HG03060 (cell line): ENCODE results near the gene AP5Z1.
A peak's percentile ranks its signal among the peaks of the same experiment; 100 is the strongest.

Experiments used
- ATAC-seq: cut with Tn5 transposase; IDR thresholded peaks from one replicate; pipeline ENCODE4 v1.9.1; 2021; ENCODE audit warnings: low read depth, moderate number of reproducible peaks; ENCODE audit not compliant: unreplicated experiment

Gene AP5Z1

GRCh38 chr7:4745971-4746919 lies 29.2 kb upstream of the AP5Z1 start:
- no peak for ATAC-seq

DNA sequence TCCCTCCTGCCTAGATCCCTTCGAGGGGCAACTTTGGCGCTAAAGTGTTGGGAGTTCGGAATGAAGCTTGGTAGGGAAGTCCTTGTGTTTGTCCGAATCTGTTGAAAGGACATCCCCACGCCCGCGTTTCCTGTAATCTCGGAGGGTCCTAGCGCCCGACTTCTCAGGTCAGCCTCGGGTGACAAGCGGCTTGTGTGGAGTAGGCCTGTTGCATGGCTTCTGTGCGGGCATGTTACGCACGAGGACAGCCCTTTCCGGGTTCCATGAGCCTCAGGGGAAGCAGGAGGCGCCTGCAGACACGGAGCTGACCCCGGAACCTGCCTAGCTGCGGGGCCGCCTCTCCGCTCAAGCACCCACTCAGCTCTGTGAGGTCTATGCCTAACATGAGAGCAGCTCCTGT lies 28.4 kb upstream of the AP5Z1 start:
- ATAC-seq, result no peak

DNA sequence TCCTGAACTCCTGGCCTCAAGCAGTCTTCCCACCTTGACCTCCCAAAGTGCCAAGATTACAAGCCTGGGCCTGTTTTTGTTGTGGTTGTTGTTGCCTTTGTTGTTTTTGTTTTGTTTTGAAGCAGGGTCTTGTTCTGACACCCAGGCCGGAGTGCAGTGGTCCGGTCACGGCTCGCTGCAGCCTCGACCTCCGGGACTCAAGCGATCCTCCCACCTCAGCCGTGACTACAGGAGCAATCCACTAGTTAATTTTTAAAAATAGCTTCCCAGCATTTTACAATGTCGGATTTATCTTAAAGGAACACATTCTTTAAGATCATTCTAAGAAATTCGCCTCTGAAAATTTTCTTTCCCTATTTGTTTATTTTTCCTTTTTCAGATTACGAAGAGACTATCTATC lies 27.7 kb upstream of the AP5Z1 start:
- no peak for ATAC-seq

- no peak for ATAC-seq
Observed at GRCh38 chr7:4748231-4748681, 27.2 kb upstream of the AP5Z1 start.

DNA sequence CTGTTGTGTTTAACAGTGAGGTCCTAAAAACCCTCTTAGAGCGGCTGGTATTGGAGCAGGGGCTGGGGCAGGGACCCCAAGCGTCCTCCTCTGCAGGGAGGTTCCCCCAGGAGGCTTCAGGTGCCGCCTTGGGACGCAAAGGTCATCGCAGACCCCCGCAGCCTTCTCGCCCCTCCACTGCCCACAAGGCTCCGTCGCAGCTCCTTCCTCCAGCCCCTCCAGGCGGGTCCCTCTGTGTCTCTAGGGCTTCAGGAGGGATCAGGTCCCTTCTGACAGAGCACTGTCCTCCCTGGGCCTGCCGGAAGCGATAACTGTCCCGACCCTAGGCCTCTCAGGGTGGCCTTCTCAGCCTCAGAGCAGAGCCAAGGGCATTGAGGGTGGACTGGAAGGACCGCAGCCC lies 26.1 kb upstream of the AP5Z1 start:
- ATAC-seq, result no peak

DNA sequence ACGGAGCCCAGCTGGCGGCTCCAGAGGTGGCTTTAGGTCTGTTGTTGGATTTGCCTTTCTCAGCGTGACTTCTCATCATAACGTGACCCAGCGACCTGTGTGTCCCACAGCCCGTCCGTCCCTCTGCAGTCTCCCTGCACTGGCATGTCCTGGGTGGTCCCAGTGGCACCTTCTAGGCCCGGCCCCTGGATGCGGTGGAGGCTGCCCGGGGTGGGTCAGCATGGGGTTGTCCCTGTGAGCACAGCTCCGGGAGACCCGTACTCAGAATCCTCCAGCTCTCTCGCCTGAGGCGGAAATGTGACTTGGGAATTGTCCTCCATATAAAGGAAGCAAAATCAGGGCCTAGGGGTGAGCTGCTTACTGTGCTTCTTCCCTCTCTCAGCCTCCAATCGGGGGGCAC lies 25.6 kb upstream of the AP5Z1 start:
- ATAC-seq, result no peak

- no peak for ATAC-seq
Observed at GRCh38 chr7:4751398-4751947, 23.9 kb upstream of the AP5Z1 start.

DNA sequence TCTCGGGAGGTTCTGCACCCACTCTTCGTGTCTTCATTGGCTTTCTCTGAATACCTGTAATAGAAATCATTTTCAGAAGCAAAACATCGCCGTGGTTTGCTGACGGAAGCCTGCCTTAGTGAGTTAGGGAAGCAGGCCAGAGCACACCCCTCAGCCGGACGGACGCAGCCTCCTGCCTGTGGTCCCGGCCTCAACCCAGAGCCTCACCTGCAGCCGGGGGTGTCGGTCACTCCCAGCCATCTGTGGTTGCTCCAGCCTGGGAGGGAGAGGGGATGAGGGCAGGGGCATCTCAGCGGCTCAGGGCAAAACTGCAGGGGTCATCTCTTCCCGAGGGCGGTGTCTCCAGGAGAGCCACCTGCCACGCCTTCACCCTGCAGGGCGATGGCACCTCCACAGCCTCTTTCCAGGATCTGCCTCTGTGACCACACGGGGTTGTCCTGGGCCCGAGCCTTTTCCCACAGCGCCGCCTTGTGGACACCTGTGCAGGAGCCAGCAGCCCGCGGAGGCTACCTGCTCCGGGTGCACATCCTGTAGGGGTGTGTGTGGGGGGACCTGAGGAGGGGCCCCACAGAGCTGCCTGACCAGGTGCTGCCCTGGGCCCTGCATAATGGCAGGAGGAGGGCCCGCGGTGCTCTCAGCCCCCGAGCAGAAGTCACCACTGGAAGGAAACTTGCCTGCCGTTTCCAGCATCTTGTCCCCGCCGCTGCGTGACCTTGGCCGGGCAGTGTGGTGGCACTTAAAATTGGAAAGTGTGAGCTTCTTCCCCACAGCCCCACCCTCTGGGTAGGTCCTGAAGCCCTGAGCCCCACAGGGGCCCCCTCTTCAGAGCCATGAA lies 21.6 kb upstream of the AP5Z1 start:
- peak; percentile 80 for ATAC-seq

DNA sequence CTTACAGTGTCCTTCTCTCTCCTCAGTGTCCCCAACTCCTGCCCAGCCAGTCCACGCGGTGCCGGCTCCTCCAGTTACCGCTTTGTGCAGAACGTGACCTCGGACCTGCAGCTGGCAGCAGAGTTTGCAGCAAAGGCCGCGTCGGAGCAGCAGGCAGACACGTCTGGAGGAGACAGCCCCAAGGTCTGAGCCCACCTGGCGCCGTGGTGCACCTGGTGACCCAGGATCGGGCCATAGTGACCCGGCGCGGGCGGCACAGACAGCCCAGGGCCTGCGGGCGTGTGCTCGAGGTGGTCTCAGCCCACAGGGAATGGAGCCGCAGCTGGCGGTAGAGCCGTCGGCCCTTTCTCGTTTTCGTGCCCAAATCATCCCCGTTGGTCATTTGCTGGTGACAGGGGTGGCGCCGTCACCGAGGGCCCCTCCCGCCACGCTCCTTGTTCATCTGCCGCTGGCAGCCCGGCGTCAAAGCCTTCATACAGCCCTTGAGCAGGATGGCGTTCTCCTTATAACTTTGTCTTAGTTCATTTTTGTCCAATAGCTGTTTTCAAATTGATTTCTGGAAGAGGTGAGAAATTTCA lies 20.9 kb upstream of the AP5Z1 start:
- no peak for ATAC-seq

- ATAC-seq, result no peak
Observed at GRCh38 chr7:4755045-4755444, 20.4 kb upstream of the AP5Z1 start.

GRCh38 chr7:4758111-4758510 lies 17.3 kb upstream of the AP5Z1 start:
- no peak for ATAC-seq

GRCh38 chr7:4758791-4759190 lies 16.6 kb upstream of the AP5Z1 start:
- no peak for ATAC-seq

DNA sequence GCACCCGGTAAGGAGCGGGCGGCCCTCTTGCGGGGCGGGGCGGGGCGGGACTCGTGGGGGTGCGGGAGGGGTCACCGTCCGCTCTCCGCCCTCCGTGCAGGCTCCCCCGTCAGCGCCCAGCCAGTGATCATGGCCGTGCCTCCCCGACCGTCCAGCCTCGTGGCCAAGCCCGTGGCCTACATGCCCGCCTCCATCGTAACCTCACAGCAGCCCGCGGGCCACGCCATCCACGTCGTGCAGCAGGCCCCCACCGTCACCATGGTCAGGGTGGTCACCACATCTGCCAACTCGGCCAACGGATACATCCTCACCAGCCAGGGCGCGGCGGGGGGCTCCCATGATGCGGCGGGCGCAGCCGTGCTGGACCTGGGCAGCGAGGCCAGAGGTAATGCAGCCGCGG lies 16.2 kb upstream of the AP5Z1 start:
- no peak for ATAC-seq

- no peak for ATAC-seq
Observed at GRCh38 chr7:4760952-4761351, 14.5 kb upstream of the AP5Z1 start.

- no peak for ATAC-seq
Observed at GRCh38 chr7:4762121-4763055, 13.0 kb upstream of the AP5Z1 start.

DNA sequence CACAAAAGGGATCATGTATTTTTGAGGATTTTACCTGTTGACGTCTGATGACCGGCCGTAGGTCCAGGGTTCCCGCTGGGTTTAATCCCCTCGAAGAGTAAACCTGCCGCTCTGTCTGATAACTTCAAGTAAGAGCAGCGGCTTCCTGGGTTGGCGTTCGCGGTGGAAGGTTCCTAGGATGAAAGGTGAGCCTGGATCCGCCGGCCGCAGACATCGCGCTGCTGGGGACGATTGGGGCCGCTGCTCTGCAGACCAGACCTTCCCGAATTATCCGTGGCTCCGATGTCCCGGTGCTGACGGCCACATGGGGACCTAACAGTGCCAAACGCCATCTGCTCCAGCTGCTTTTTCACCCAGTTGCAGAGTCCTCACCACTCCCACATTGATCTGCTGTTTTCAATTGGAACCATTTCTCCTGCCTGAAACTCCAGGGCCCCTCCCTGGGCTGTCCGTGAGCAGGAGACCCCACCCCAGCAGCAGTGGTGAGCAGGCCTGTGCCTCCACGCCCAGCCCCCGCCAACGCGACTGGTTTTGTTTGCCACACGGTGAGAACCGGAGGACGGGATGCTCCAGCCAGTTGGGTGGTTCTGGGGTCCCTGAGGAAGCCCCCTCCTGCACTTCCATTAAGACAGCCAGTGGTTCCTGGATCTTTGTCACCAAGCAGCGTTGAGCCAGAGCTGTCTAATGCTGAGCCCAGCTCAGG lies 12.2 kb upstream of the AP5Z1 start:
- no peak for ATAC-seq

- ATAC-seq, result no peak
Observed at GRCh38 chr7:4763794-4764185, 11.6 kb upstream of the AP5Z1 start.

DNA sequence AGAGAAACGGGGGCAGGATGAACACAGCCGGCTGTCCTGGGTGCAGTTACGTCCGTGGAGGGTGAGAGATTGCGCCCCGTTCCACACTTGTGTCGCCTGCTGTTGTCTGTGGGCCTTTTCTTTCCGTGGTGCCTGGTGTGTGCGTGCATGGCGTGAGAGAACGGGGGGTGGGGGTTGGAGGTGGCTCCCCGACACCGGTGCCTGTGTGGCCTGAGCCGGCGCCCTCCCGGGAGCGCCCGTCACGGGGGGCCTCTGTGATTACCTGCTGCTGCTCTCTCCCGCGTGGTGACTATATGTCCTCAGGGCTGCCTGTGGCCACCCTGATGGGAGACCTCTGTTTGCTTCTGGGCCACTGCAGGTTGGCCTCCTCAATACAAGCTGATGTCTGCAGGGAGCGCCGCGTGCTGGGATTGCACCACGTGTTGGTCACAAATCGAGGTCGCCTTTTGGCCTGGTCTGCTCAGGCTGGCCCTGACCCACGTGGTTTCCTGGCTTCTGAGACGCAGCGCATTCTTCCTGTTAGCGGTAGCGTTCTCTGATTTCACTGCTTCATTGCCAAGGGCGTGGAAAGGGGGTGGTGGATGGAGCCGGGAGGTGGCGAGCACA lies 10.9 kb upstream of the AP5Z1 start:
- no peak for ATAC-seq
